Gastroesophageal sphincter (tissue), 3 donors: ENCODE measurements around the gene KLHDC7A.

Experiments used
- EP300 ChIP-seq: sonication (generic); formaldehyde crosslinking; IDR thresholded peaks from one replicate; pipeline ENCODE4 v1.6.1; 2017; ENCODE audit warnings: antibody characterized with exemption, mild to moderate bottlenecking
- POLR2A ChIP-seq, 2 donors: fragments of 450-650 bp; IDR thresholded peaks; one replicate each; pipeline ENCODE4 v1.6.1; 2017; ENCODE audit warnings: antibody characterized with exemption in 2 of 2, mild to moderate bottlenecking in 2 of 2, moderate library complexity in 1 of 2
- POLR2AphosphoS5 ChIP-seq: sonication (generic); formaldehyde crosslinking; IDR thresholded peaks from one replicate; pipeline ENCODE4 v1.6.1; 2017; ENCODE audit warnings: antibody characterized with exemption
- TF ChIP-seq, protein P1 (sequence below), 4 experiments: fragments of 200-600 bp in 2 of 4; fragments of 450-650 bp in 2 of 4; sonication (generic) in 1 of 4; IDR thresholded peaks; one replicate each; pipeline ENCODE4 v1.5.1; 2017 to 2019; ENCODE audit warnings: antibody characterized with exemption in 4 of 4, mild to moderate bottlenecking in 2 of 4, moderate library complexity in 2 of 4

DNA sequence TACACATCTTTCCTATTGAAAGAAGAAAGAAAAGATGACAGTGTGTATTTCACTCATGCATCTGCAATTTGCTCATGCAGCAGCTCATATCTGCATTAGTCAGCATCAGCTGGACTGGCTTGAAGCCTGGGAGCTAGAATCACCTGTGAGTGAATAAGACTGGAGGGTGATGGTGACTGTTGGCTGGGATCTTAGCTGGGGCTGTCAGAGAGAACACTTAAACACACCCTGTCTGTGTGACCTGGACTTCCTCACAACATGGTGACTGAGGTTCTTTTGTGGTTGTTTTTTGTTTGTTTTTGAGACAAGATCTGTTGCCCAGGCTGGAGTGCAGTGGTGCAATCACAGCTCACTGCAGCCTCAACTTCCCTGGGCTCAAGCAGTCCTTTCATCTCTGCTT, 24.9 kb downstream of the KLHDC7A start:
- TF ChIP-seq, protein P1, sequence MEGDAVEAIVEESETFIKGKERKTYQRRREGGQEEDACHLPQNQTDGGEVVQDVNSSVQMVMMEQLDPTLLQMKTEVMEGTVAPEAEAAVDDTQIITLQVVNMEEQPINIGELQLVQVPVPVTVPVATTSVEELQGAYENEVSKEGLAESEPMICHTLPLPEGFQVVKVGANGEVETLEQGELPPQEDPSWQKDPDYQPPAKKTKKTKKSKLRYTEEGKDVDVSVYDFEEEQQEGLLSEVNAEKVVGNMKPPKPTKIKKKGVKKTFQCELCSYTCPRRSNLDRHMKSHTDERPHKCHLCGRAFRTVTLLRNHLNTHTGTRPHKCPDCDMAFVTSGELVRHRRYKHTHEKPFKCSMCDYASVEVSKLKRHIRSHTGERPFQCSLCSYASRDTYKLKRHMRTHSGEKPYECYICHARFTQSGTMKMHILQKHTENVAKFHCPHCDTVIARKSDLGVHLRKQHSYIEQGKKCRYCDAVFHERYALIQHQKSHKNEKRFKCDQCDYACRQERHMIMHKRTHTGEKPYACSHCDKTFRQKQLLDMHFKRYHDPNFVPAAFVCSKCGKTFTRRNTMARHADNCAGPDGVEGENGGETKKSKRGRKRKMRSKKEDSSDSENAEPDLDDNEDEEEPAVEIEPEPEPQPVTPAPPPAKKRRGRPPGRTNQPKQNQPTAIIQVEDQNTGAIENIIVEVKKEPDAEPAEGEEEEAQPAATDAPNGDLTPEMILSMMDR (IDR thresholded peaks at IDR 0.05) = no peak
- no peak for TF ChIP-seq EP300
- no peak for TF ChIP-seq POLR2A (IDR thresholded peaks at IDR 0.05)
- TF ChIP-seq POLR2AphosphoS5 = no peak
